Transverse colon (tissue), 4 donors: ENCODE results near the gene ATP10D. TPM values are rescaled to one million over a fixed set of nuclear protein-coding genes. Genes with fewer than 3 reads are reported as not detected.
A peak's percentile ranks its signal among the peaks of the same experiment; 100 is the strongest.

Source experiments
- DNase-seq: peaks from one replicate; pipeline ENCODE4 v3.0.0-alpha.2; 2019
- H3K27ac ChIP-seq, 4 donors: fragments of 200-600 bp; sonication (generic); 2 replicates each; pipeline ENCODE4 v1.5.1; 2016 to 2018; ENCODE audit warnings: inconsistent platforms in 4 of 4
- H3K27me3 ChIP-seq: fragments of 200-600 bp; sonication (generic); 2 replicates; pipeline ENCODE4 v1.5.1; 2017; ENCODE audit warnings: inconsistent platforms
- H3K36me3 ChIP-seq, 4 donors: fragments of 200-600 bp; sonication (generic); 2 replicates each; pipeline ENCODE4 v1.5.1; 2017 to 2019; ENCODE audit warnings: inconsistent platforms in 4 of 4
- H3K4me1 ChIP-seq, 4 donors: fragments of 200-600 bp; sonication (generic); 2 replicates each; pipeline ENCODE4 v1.5.1; 2017 to 2020; ENCODE audit warnings: inconsistent platforms in 4 of 4
- H3K4me3 ChIP-seq, 4 donors: fragments of 200-600 bp; sonication (generic); 1 replicate in 1 of 4; 2 replicates in 3 of 4; pipeline versions ENCODE4 v1.5.1 to v1.6.1; 2017 to 2019; ENCODE audit warnings: inconsistent platforms in 4 of 4
- H3K9me3 ChIP-seq, 2 donors: fragments of 200-600 bp; sonication (generic); 2 replicates each; pipeline ENCODE4 v1.5.1; 2017 to 2019; ENCODE audit warnings: inconsistent platforms in 2 of 2
- CTCF ChIP-seq, 5 experiments: fragments of 200-600 bp in 3 of 5; fragments of 450-650 bp in 2 of 5; sonication (generic) in 3 of 5; IDR thresholded peaks; 1 replicate in 2 of 5; 2 replicates in 3 of 5; pipeline ENCODE4 v1.5.1; 2016 to 2017; ENCODE audit warnings: antibody characterized with exemption in 5 of 5, inconsistent platforms in 3 of 5, mild to moderate bottlenecking in 2 of 5, moderate library complexity in 1 of 5
- EP300 ChIP-seq: sonication (generic); formaldehyde crosslinking; IDR thresholded peaks from one replicate; pipeline ENCODE4 v1.6.1; 2017; ENCODE audit warnings: antibody characterized with exemption, low read depth
- POLR2A ChIP-seq: fragments of 450-650 bp; IDR thresholded peaks from one replicate; pipeline ENCODE4 v1.6.1; 2016; ENCODE audit warnings: antibody characterized with exemption, mild to moderate bottlenecking, moderate library complexity
- POLR2AphosphoS5 ChIP-seq, 3 donors: sonication (generic); formaldehyde crosslinking; IDR thresholded peaks; one replicate each; pipeline ENCODE4 v1.6.1; 2016; ENCODE audit warnings: antibody characterized with exemption in 3 of 3
- WGBS, 2 donors: methylation state at CpG; one replicate each; pipeline ENCODE4 v1.1.5; 2018; ENCODE audit warnings: low coverage in 1 of 2; 5-methylcytosine and 5-hydroxymethylcytosine counted together
- in situ Hi-C, 4 donors: fragments of 200-750 bp; cut with MboI; loops; one replicate each; pipeline versions ENCODE4 v1.15.0 to v1.15.1; 2017; ENCODE audit warnings: low sequenced_read_pairs in 3 of 4, low pct_ligation_motif_present in 1 of 4, low pct_unique_long_range_greater_than_20kb in 1 of 4
- intact Hi-C: fragments of 100-400 bp; cut with DNase I; formaldehyde crosslinking; loops from one replicate; pipeline ENCODE4 v1.15.1; 2023; ENCODE audit warnings: low total_unique reads
- total RNA-seq, 4 donors: library from RNA; depleted of rRNA; stranded (reverse); fragments of >200 nt; gene quantifications; one replicate each; pipeline ENCODE4 v1.1.0, GENCODE V29; 2016

ATP10D gene
- total RNA-seq, 4 donors from 2014 or later: 3.8 to 14.1 (median 7.7) TPM

- intact Hi-C loops (loop anchor here (10.0 kb wide), 1 partner anchor 103 kb away; the partner anchor contains the start of gene COMMD8), in situ Hi-C loops (no loop called here)
- Histone ChIP-seq H3K36me3 (peaks cover 0 to 18% (median 3%) of the 10 kb centered on the region in 4 donors), H3K27me3 (no peaks in the 10 kb centered on the region), H3K27ac (no peak overlapping the region), H3K9me3 (no peaks in the 10 kb centered on the region), H3K4me1 (peaks cover 0 to 3% (median 0%) of the 10 kb centered on the region in 4 donors), H3K4me3 (no peak overlapping the region)
- DNase-seq: no peak
- 92 to 100% methylated on average over 1 of the region's 1 CpG for WGBS, 2 donors
- TF ChIP-seq EP300 (no peak), CTCF (IDR thresholded peaks at IDR 0.05) (no peak), POLR2A (no peak), POLR2AphosphoS5 (IDR thresholded peaks at IDR 0.05) (no peak)
Measured at GRCh38 chr4:47567511-47567910, 82.4 kb downstream of the ATP10D start.

GRCh38 chr4:47570816-47571215 is 85.7 kb downstream of the ATP10D start:
- Histone ChIP-seq H3K9me3 (no peaks in the 10 kb centered on the region), H3K27me3 (no peaks in the 10 kb centered on the region), H3K36me3 (peaks cover 0 to 23% (median 10%) of the 10 kb centered on the region in 4 donors), H3K27ac (no peak overlapping the region), H3K4me1 (no peaks in the 10 kb centered on the region), H3K4me3 (no peak overlapping the region)
- no peak for DNase-seq
- in situ Hi-C loops: no loop called here
- TF ChIP-seq CTCF (IDR thresholded peaks at IDR 0.05): no peak
- no peak for TF ChIP-seq POLR2AphosphoS5 (IDR thresholded peaks at IDR 0.05)
- no peak for TF ChIP-seq POLR2A
- TF ChIP-seq EP300: no peak
- intact Hi-C loops: loop anchor here (2.0 kb wide), 1 partner anchor 178 kb away; no protein-coding TSS in a partner anchor

- Histone ChIP-seq H3K4me3 (no peak overlapping the region), H3K27me3 (no peaks in the 10 kb centered on the region), H3K36me3 (peaks cover 0 to 23% (median 11%) of the 10 kb centered on the region in 4 donors), H3K27ac (no peak overlapping the region), H3K9me3 (no peaks in the 10 kb centered on the region), H3K4me1 (no peaks in the 10 kb centered on the region)
- in situ Hi-C loops (no loop called here), intact Hi-C loops (no loop called here)
- DNase-seq: no peak
- TF ChIP-seq POLR2A (no peak), POLR2AphosphoS5 (IDR thresholded peaks at IDR 0.05) (no peak), CTCF (IDR thresholded peaks at IDR 0.05) (no peak), EP300 (no peak)
- 70 to 87% methylated on average over 2 to 3 of the region's 3 CpGs for WGBS, 2 donors
Measured at GRCh38 chr4:47572981-47573380, 87.9 kb downstream of the ATP10D start.

GRCh38 chr4:47577779-47578553 is 92.9 kb downstream of the ATP10D start:
- no peaks in the 10 kb centered on the region for H3K4me1 ChIP-seq
- no peaks in the 10 kb centered on the region for H3K27me3 ChIP-seq
- H3K36me3 ChIP-seq: peaks cover 0 to 30% (median 16%) of the 10 kb centered on the region in 4 donors
- H3K9me3 ChIP-seq: no peaks in the 10 kb centered on the region
- peak overlapping the region; percentile 44 to 53 (median 48) for H3K27ac ChIP-seq
- TF ChIP-seq POLR2AphosphoS5 (IDR thresholded peaks at IDR 0.05) (peak in 2 of 3 donors; percentile 9 to 10), EP300 (no peak)
- no peak overlapping the region for H3K4me3 ChIP-seq
- in situ Hi-C loops (no loop called here), intact Hi-C loops (no loop called here)
- DNase-seq: no peak
- 74 to 81% methylated on average over 7 of the region's 7 CpGs for WGBS, 2 donors
